Body of pancreas (tissue), 4 donors: Measurements from ENCODE around the gene PCSK1. TPM values are rescaled to one million over a fixed set of nuclear protein-coding genes. Genes with fewer than 3 reads are reported as not detected.

Experiments
- ATAC-seq: fragments of 150-250 bp; one replicate; pipeline ENCODE4 v1.9.1; 2016
- DNase-seq, 4 donors: peaks; one replicate each; pipeline ENCODE4 v3.0.0-alpha.2; 2019
- H3K27ac ChIP-seq, 4 donors: fragments of 200-600 bp; sonication (generic); 1 replicate in 3 of 4; 2 replicates in 1 of 4; pipeline versions ENCODE4 v1.5.1 to v1.6.1; 2016 to 2019; ENCODE audit warnings: mild to moderate bottlenecking in 1 of 4, mixed read lengths in 1 of 4, moderate library complexity in 1 of 4
- H3K27me3 ChIP-seq, 2 donors: fragments of 200-600 bp; sonication (generic); one replicate each; pipeline ENCODE4 v1.6.0; 2016; ENCODE audit warnings: mild to moderate bottlenecking in 1 of 2
- H3K36me3 ChIP-seq, 2 donors: fragments of 200-600 bp; sonication (generic); replicated peaks in 1 of 2; 2 replicates each; pipeline ENCODE4 v1.5.1; 2016; ENCODE audit warnings: low read depth in 2 of 2; ENCODE audit not compliant: insufficient read depth in 1 of 2
- H3K4me1 ChIP-seq: fragments of 200-600 bp; sonication (generic); one replicate; pipeline ENCODE4 v1.6.0; 2016
- H3K4me3 ChIP-seq, 2 donors: fragments of 200-600 bp; sonication (generic); 1 replicate in 1 of 2; 2 replicates in 1 of 2; pipeline ENCODE4 v1.5.1; 2016 to 2019
- H3K9me3 ChIP-seq, 3 donors: fragments of 200-600 bp; sonication (generic); 1 replicate in 2 of 3; 2 replicates in 1 of 3; pipeline ENCODE4 v1.5.1; 2016
- CTCF ChIP-seq, 7 experiments: fragments of 450-650 bp in 4 of 7; fragments of 200-600 bp in 3 of 7; sonication (generic) in 3 of 7; IDR thresholded peaks; one replicate each; pipeline ENCODE4 v1.5.1; 2016 to 2019; ENCODE audit warnings: antibody characterized with exemption in 7 of 7
- POLR2A ChIP-seq, 3 donors: fragments of 450-650 bp; IDR thresholded peaks; one replicate each; pipeline ENCODE4 v1.6.1; 2016; ENCODE audit warnings: antibody characterized with exemption in 3 of 3, mild to moderate bottlenecking in 2 of 3
- WGBS, 2 donors: methylation state at CpG; one replicate each; pipeline ENCODE4 v1.1.5; 2017; 5-methylcytosine and 5-hydroxymethylcytosine counted together
- intact Hi-C: fragments of 100-400 bp; cut with DNase I; formaldehyde crosslinking; loops from one replicate; pipeline ENCODE4 v1.15.1; 2023
- total RNA-seq, 2 donors: library from RNA; depleted of rRNA; stranded (reverse); fragments of >200 nt; gene quantifications; one replicate each; pipeline ENCODE4 v1.1.0, GENCODE V29; 2016

PCSK1 gene
- total RNA-seq, 2 donors from 2014 or later, result 7.5 to 7.9 TPM

- Histone ChIP-seq H3K4me3 (no peak overlapping the region), H3K27me3 (no peaks in the 10 kb centered on the region), H3K27ac (no peak overlapping the region), H3K4me1 (peaks cover 49% of the 10 kb centered on the region), H3K9me3 (no peaks in the 10 kb centered on the region), H3K36me3 (no peaks in the 10 kb centered on the region)
- intact Hi-C loops, result no loop called here
- ATAC-seq (no peak), DNase-seq (no peak)
- TF ChIP-seq POLR2A (IDR thresholded peaks at IDR 0.05) (no peak), CTCF (IDR thresholded peaks at IDR 0.05) (no peak)
Observed at GRCh38 chr5:96343094-96343493, 90.0 kb downstream of the PCSK1 start.

- no peak for ATAC-seq
- no peaks in the 10 kb centered on the region for H3K27me3 ChIP-seq
- peaks cover 55% of the 10 kb centered on the region for H3K4me1 ChIP-seq
- DNase-seq, result no peak
- no peaks in the 10 kb centered on the region for H3K36me3 ChIP-seq
- no peak overlapping the region for H3K4me3 ChIP-seq
- H3K27ac ChIP-seq, result no peak overlapping the region
- intact Hi-C loops, result no loop called here
- TF ChIP-seq CTCF (IDR thresholded peaks at IDR 0.05) (no peak), POLR2A (IDR thresholded peaks at IDR 0.05) (no peak)
- 87 to 92% methylated on average over 4 of the region's 4 CpGs for WGBS, 2 donors
- H3K9me3 ChIP-seq, result no peaks in the 10 kb centered on the region
Observed at GRCh38 chr5:96342581-96342980, 90.5 kb downstream of the PCSK1 start.

Other genes starting within 250 kb of the PCSK1 start
- 100 to 1,000 TPM; 130 to 157 TPM for gene CAST, start 229.1 kb upstream of the PCSK1 start, total RNA-seq